Uterus (tissue), 4 donors: ENCODE measurements around the gene TRAPPC14. TPM values are rescaled to one million over a fixed set of nuclear protein-coding genes. Genes with fewer than 3 reads are reported as not detected.

Experiments used
- DNase-seq, 2 donors: peaks; one replicate each; pipeline ENCODE4 v3.0.0-alpha.2; 2019 to 2020
- H3K27ac ChIP-seq, 2 donors: fragments of 200-600 bp; sonication (generic); 1 replicate in 1 of 2; 2 replicates in 1 of 2; pipeline ENCODE4 v1.5.1; 2016 to 2018
- H3K27me3 ChIP-seq, 2 donors: fragments of 200-600 bp; sonication (generic); one replicate each; pipeline ENCODE4 v1.5.1; 2018 to 2019; ENCODE audit warnings: control low read depth in 1 of 2
- H3K36me3 ChIP-seq, 2 donors: fragments of 200-600 bp; sonication (generic); one replicate each; pipeline ENCODE4 v1.5.1; 2019; ENCODE audit warnings: control low read depth in 1 of 2
- H3K4me1 ChIP-seq, 2 donors: fragments of 200-600 bp; sonication (generic); one replicate each; pipeline ENCODE4 v1.5.1; 2018 to 2019; ENCODE audit warnings: control low read depth in 1 of 2
- H3K4me3 ChIP-seq, 2 donors: fragments of 200-600 bp; sonication (generic); 1 replicate in 1 of 2; 2 replicates in 1 of 2; pipeline ENCODE4 v1.5.1; 2018 to 2019; ENCODE audit warnings: mild to moderate bottlenecking in 1 of 2
- H3K9me3 ChIP-seq, 2 donors: fragments of 200-600 bp; sonication (generic); one replicate each; pipeline ENCODE4 v1.5.1; 2019; ENCODE audit warnings: control low read depth in 1 of 2
- CTCF ChIP-seq, 4 experiments: fragments of 200-600 bp in 2 of 4; fragments of 450-650 bp in 2 of 4; sonication (generic) in 2 of 4; IDR thresholded peaks; one replicate each; pipeline ENCODE4 v1.5.1; 2016 to 2019; ENCODE audit warnings: antibody characterized with exemption in 4 of 4, mild to moderate bottlenecking in 2 of 4, moderate library complexity in 1 of 4
- POLR2A ChIP-seq, 2 donors: fragments of 450-650 bp; IDR thresholded peaks; one replicate each; pipeline ENCODE4 v1.6.1; 2016; ENCODE audit warnings: antibody characterized with exemption in 2 of 2, mild to moderate bottlenecking in 1 of 2, moderate library complexity in 1 of 2
- intact Hi-C: fragments of 100-400 bp; cut with DNase I; formaldehyde crosslinking; loops from one replicate; pipeline ENCODE4 v1.15.1; 2023; ENCODE audit warnings: low total_unique reads
- total RNA-seq, 4 donors: library from RNA; depleted of rRNA in 3 of 4; stranded (reverse); fragments of >200 nt in 3 of 4; gene quantifications; one replicate each; pipeline versions ENCODE4 v1.1.0 to v1.2.4, GENCODE V29; 2014 to 2023
- donor health status: DM: yes; HTN: yes; CAD: no.

The TRAPPC14 gene
- total RNA-seq, 4 donors from 2014 or later, result 2.8 to 22.3 (median 5.7) TPM

GRCh38 chr7:100176096-100177044 is 17.8 kb upstream of the TRAPPC14 start:
- TF ChIP-seq CTCF (IDR thresholded peaks at IDR 0.05) (no peak), POLR2A (IDR thresholded peaks at IDR 0.05) (no peak)
- intact Hi-C loops, result no loop called here
- no peaks in the 10 kb centered on the region for H3K36me3 ChIP-seq
- peak overlapping the region; percentile 33 to 34 for H3K4me3 ChIP-seq
- peak overlapping the region in 1 of 2 donors; percentile 63 for H3K27ac ChIP-seq
- no peaks in the 10 kb centered on the region for H3K27me3 ChIP-seq
- no peak for DNase-seq
- peaks cover 0 to 3% of the 10 kb centered on the region in 2 donors for H3K4me1 ChIP-seq
- no peaks in the 10 kb centered on the region for H3K9me3 ChIP-seq

- no peak for DNase-seq
- Histone ChIP-seq H3K27ac (no peak overlapping the region), H3K4me1 (peaks cover 0 to 8% of the 10 kb centered on the region in 2 donors), H3K4me3 (no peak overlapping the region), H3K9me3 (no peaks in the 10 kb centered on the region), H3K27me3 (no peaks in the 10 kb centered on the region), H3K36me3 (no peaks in the 10 kb centered on the region)
- TF ChIP-seq POLR2A (IDR thresholded peaks at IDR 0.05) (no peak), CTCF (IDR thresholded peaks at IDR 0.05) (no peak)
- intact Hi-C loops, result no loop called here
Measured at GRCh38 chr7:100175296-100175935, 16.9 kb upstream of the TRAPPC14 start.

DNA sequence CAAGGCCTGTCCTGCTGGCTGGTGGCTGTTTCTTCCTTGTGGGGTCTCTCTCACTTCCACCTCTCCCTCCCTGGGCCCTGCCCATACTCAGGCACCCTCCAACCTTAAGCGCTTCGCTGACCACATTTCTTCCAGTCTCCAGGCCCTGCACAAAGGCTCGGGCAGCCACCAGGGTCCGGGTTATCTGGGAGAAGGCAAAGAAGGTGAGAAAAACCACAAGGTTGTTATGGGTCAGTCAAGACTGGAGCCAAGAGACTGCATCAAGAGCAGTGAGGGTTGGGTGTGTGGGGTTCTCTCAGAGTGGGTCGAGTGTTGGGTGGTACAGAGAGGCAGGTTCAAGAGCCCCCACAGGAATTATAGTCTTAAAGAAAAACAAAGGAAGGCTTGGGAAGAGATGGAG is 16.1 kb upstream of the TRAPPC14 start:
- H3K27me3 ChIP-seq, result no peaks in the 10 kb centered on the region
- H3K36me3 ChIP-seq, result no peaks in the 10 kb centered on the region
- peaks cover 0 to 8% of the 10 kb centered on the region in 2 donors for H3K4me1 ChIP-seq
- intact Hi-C loops, result no loop called here
- no peak for DNase-seq
- TF ChIP-seq POLR2A (IDR thresholded peaks at IDR 0.05) (no peak), CTCF (IDR thresholded peaks at IDR 0.05) (no peak)
- H3K4me3 ChIP-seq, result no peak overlapping the region
- no peaks in the 10 kb centered on the region for H3K9me3 ChIP-seq
- H3K27ac ChIP-seq, result no peak overlapping the region

- H3K36me3 ChIP-seq, result no peaks in the 10 kb centered on the region
Measured at GRCh38 chr7:100173806-100174495, 15.4 kb upstream of the TRAPPC14 start.

More at GRCh38 chr7:100173806-100174495, 15.4 kb upstream of the TRAPPC14 start:
- no peak overlapping the region for H3K27ac ChIP-seq
- no peak for TF ChIP-seq POLR2A (IDR thresholded peaks at IDR 0.05)
- TF ChIP-seq CTCF (IDR thresholded peaks at IDR 0.05), result no peak
- no peaks in the 10 kb centered on the region for H3K9me3 ChIP-seq
- peaks cover 0 to 8% of the 10 kb centered on the region in 2 donors for H3K4me1 ChIP-seq
- no peak overlapping the region for H3K4me3 ChIP-seq
- DNase-seq, result no peak
- no peaks in the 10 kb centered on the region for H3K27me3 ChIP-seq
- intact Hi-C loops, result no loop called here
